Measurements from ENCODE around the gene NAE1. TPM values are rescaled to one million over a fixed set of nuclear protein-coding genes. Genes with fewer than 3 reads are reported as not detected.
"Not testable (repeated sequence)": the region's sequence is repeated elsewhere in the genome, so short reads cannot be mapped to it uniquely, and the experiment has no call there.

Gene NAE1
- total RNA-seq, 2 experiments from 2014 or later = 89.1 to 91.2 TPM

DNA sequence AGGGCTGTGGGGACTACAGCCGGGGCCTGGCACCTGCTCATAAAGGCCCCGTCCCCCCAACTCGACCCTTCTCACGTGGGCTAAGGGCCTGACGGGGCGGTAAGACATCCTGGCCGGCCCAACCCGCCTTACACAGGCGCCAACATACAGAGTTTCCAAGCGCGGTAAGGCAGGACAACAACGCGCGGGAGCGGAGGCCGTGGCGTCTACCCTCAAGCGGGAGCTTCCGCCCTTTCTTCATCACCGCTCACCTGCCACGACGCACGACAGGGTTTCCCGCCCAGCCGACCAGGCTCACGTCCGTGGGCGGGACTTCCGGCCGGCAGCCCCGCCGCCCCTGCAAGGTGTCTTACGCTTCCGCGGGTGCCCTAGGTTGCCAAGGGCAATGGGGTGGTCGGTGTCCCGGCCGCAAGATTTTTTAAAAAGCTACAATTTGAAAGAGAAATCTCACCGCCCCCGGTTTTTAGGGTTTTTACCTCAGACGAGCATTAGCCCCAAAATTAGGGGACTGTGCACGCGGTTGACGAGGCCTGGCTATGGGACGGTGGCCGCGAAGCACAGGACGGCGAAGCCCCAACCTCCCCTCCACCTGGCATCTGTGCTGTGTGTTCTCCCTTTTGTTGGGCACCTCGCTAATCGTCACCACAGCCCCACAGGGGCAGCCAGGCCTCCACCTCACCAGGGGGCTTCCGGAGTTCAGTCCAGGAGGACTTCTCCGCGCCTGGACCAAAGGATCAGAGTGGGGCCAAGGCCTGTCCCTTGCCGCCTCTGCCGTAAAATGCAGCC is 29.3 kb downstream of the NAE1 start, which contains the start of gene TERB1:
Gene TERB1 (minus strand): TSS at position 265 of the 786 bp plus-strand sequence. CDS start 4,786 bp downstream, outside the sequence.
- Histone ChIP-seq H3K9me3 (ENCODE audit: control insufficient read depth in 1 of 2, insufficient read depth in 1 of 2, low read length in 2 of 2) (peaks cover 0 to 13% of the 10 kb centered on the region in 2 experiments), H3K27me3 (ENCODE audit: control insufficient read depth in 1 of 2, insufficient read depth in 2 of 2, low read length in 2 of 2) (no peaks in the 10 kb centered on the region), H3K4me3 (ENCODE audit: low read length) (no peak within 1 kb of the TSS), H3K4me1 (ENCODE audit: insufficient read depth, low read length) (no peaks in the 10 kb centered on the region), H3K36me3 (ENCODE audit: insufficient read depth, low read length) (peaks cover 45% of the 10 kb centered on the region), H3K27ac (ENCODE audit: low read depth in 1 of 2, low read length in 2 of 2) (no peak within 1 kb of the TSS)
- no peak for TF ChIP-seq CTCF (IDR thresholded peaks at IDR 0.05)
- intact Hi-C loops (cut with DNase I, micrococcal nuclease) = no loop called here
- Mint-ChIP-seq H3K4me1 (ENCODE audit: low read depth) (no peaks in the 10 kb centered on the region), H3K36me3 (ENCODE audit: low read depth) (peaks cover 48% of the 10 kb centered on the region), H3K27ac (no peak within 1 kb of the TSS), H3K27me3 (no peaks in the 10 kb centered on the region), H3K4me3 (no peak within 1 kb of the TSS), H3K9me3 (no peaks in the 10 kb centered on the region)
- ATAC-seq (ENCODE audit: poor library complexity) = no peak
- POLR2A ChIA-PET = no interaction called here
- DNase-seq = peak in 1 of 14 experiments; percentile 13
- CTCF ChIA-PET = no interaction called here

GRCh38 chr16:66800856-66801255 is 29.9 kb downstream of the NAE1 start:
- intact Hi-C loops (cut with DNase I, micrococcal nuclease) = no loop called here
- peaks cover 0 to 13% of the 10 kb centered on the region in 2 experiments for H3K9me3 ChIP-seq (ENCODE audit: control insufficient read depth in 1 of 2, insufficient read depth in 1 of 2, low read length in 2 of 2)
- H3K4me1 Mint-ChIP-seq (ENCODE audit: low read depth) = no peaks in the 10 kb centered on the region
- H3K27ac Mint-ChIP-seq = no peak overlapping the region
- CTCF ChIA-PET = no interaction called here
- H3K4me1 ChIP-seq (ENCODE audit: insufficient read depth, low read length) = no peaks in the 10 kb centered on the region
- no peak overlapping the region for H3K4me3 ChIP-seq (ENCODE audit: low read length)
- H3K27me3 ChIP-seq (ENCODE audit: control insufficient read depth in 1 of 2, insufficient read depth in 2 of 2, low read length in 2 of 2) = no peaks in the 10 kb centered on the region
- POLR2A ChIA-PET = no interaction called here
- no peaks in the 10 kb centered on the region for H3K27me3 Mint-ChIP-seq
- H3K36me3 ChIP-seq (ENCODE audit: insufficient read depth, low read length) = peaks cover 40% of the 10 kb centered on the region
- H3K4me3 Mint-ChIP-seq = no peak overlapping the region
- ATAC-seq (ENCODE audit: poor library complexity) = no peak
- no peak overlapping the region for H3K27ac ChIP-seq (ENCODE audit: low read depth in 1 of 2, low read length in 2 of 2)
- peaks cover 41% of the 10 kb centered on the region for H3K36me3 Mint-ChIP-seq (ENCODE audit: low read depth)
- no peaks in the 10 kb centered on the region for H3K9me3 Mint-ChIP-seq
- no peak for DNase-seq
- TF ChIP-seq CTCF (IDR thresholded peaks at IDR 0.05) = no peak

GRCh38 chr16:66798161-66798560 is 32.6 kb downstream of the NAE1 start:
- H3K27me3 Mint-ChIP-seq = no peaks in the 10 kb centered on the region
- no peaks in the 10 kb centered on the region for H3K9me3 Mint-ChIP-seq
- POLR2A ChIA-PET = no interaction called here
- H3K4me3 Mint-ChIP-seq = no peak overlapping the region
- no peak overlapping the region for H3K4me3 ChIP-seq (ENCODE audit: low read length)
- intact Hi-C loops (cut with DNase I, micrococcal nuclease) = no loop called here
- no peak for TF ChIP-seq CTCF (IDR thresholded peaks at IDR 0.05)
- H3K36me3 Mint-ChIP-seq (ENCODE audit: low read depth) = peaks cover 14% of the 10 kb centered on the region
- H3K27ac Mint-ChIP-seq = no peak overlapping the region
- DNase-seq (no peak), ATAC-seq (ENCODE audit: poor library complexity) (no peak)
- H3K4me1 Mint-ChIP-seq (ENCODE audit: low read depth) = no peaks in the 10 kb centered on the region
- H3K36me3 ChIP-seq (ENCODE audit: insufficient read depth, low read length) = peaks cover 19% of the 10 kb centered on the region
- H3K27ac ChIP-seq (ENCODE audit: low read depth in 1 of 2, low read length in 2 of 2) = no peak overlapping the region
- CTCF ChIA-PET = no interaction called here
- H3K27me3 ChIP-seq (ENCODE audit: control insufficient read depth in 1 of 2, insufficient read depth in 2 of 2, low read length in 2 of 2) = no peaks in the 10 kb centered on the region
- H3K9me3 ChIP-seq (ENCODE audit: control insufficient read depth in 1 of 2, insufficient read depth in 1 of 2, low read length in 2 of 2) = peaks cover 0 to 13% of the 10 kb centered on the region in 2 experiments
- H3K4me1 ChIP-seq (ENCODE audit: insufficient read depth, low read length) = no peaks in the 10 kb centered on the region

- H3K27me3 ChIP-seq (ENCODE audit: control insufficient read depth in 1 of 2, insufficient read depth in 2 of 2, low read length in 2 of 2); ATAC-seq (ENCODE audit: poor library complexity); H3K4me1 Mint-ChIP-seq (ENCODE audit: low read depth); H3K27ac Mint-ChIP-seq; H3K36me3 Mint-ChIP-seq (ENCODE audit: low read depth); H3K27me3 Mint-ChIP-seq; H3K9me3 Mint-ChIP-seq; H3K4me3 ChIP-seq (ENCODE audit: low read length); H3K4me3 Mint-ChIP-seq; intact Hi-C loops (cut with DNase I, micrococcal nuclease); H3K9me3 ChIP-seq (ENCODE audit: control insufficient read depth in 1 of 2, insufficient read depth in 1 of 2, low read length in 2 of 2); H3K27ac ChIP-seq (ENCODE audit: low read depth in 1 of 2, low read length in 2 of 2); CTCF ChIA-PET; POLR2A ChIA-PET; H3K4me1 ChIP-seq (ENCODE audit: insufficient read depth, low read length); H3K36me3 ChIP-seq (ENCODE audit: insufficient read depth, low read length); DNase-seq: not testable (repeated sequence)
These were observed 36.8 kb downstream of the NAE1 start for GRCh38 chr16:66793984-66794383.
